Measurements from ENCODE around the gene VKORC1.

The VKORC1 gene

GRCh38 chr16:31087971-31088370 is 6.6 kb downstream of the VKORC1 start:
- DNase-seq (ENCODE audit: extremely low read depth, low read depth): no peak
- TF ChIP-seq, protein P1, sequence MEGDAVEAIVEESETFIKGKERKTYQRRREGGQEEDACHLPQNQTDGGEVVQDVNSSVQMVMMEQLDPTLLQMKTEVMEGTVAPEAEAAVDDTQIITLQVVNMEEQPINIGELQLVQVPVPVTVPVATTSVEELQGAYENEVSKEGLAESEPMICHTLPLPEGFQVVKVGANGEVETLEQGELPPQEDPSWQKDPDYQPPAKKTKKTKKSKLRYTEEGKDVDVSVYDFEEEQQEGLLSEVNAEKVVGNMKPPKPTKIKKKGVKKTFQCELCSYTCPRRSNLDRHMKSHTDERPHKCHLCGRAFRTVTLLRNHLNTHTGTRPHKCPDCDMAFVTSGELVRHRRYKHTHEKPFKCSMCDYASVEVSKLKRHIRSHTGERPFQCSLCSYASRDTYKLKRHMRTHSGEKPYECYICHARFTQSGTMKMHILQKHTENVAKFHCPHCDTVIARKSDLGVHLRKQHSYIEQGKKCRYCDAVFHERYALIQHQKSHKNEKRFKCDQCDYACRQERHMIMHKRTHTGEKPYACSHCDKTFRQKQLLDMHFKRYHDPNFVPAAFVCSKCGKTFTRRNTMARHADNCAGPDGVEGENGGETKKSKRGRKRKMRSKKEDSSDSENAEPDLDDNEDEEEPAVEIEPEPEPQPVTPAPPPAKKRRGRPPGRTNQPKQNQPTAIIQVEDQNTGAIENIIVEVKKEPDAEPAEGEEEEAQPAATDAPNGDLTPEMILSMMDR (IDR thresholded peaks at IDR 0.05; ENCODE audit: low read depth, low read length): no peak

DNA sequence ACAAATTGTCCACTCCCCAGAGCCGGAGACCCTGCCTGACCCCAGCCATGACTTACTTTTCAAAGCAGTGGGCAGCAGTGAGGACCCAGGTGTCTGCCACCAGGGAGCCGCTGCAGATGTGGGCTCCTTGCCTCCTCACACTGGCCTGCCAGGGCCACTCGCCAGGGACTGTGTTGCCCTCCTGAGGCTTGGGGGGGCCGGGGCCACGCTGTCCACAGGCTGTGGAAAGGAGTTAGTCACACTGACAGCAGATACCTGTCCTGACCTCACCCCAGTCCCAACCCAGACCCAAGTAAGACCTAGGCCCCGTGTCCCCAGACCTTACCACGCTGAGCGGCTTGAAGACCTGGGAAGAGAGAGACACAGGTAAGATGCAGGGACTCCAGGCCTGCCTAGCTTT is 7.1 kb downstream of the VKORC1 start:
- DNase-seq (ENCODE audit: extremely low read depth, low read depth): no peak
- TF ChIP-seq, protein P1 (IDR thresholded peaks at IDR 0.05; ENCODE audit: low read depth, low read length): no peak

- no peak for DNase-seq (ENCODE audit: extremely low read depth, low read depth)
- TF ChIP-seq, protein P1 (IDR thresholded peaks at IDR 0.05; ENCODE audit: low read depth, low read length): no peak
Observed at GRCh38 chr16:31086629-31086906, 8.0 kb downstream of the VKORC1 start.

GRCh38 chr16:31085873-31086628 is 8.5 kb downstream of the VKORC1 start:
- TF ChIP-seq, protein P1 (IDR thresholded peaks at IDR 0.05; ENCODE audit: low read depth, low read length): no peak
- no peak for DNase-seq (ENCODE audit: extremely low read depth, low read depth)

GRCh38 chr16:31085411-31085810 is 9.2 kb downstream of the VKORC1 start:
- TF ChIP-seq, protein P1 (IDR thresholded peaks at IDR 0.05; ENCODE audit: low read depth, low read length): no peak
- DNase-seq (ENCODE audit: extremely low read depth, low read depth): no peak

- TF ChIP-seq, protein P1 (IDR thresholded peaks at IDR 0.05; ENCODE audit: low read depth, low read length): no peak
- DNase-seq (ENCODE audit: extremely low read depth, low read depth): no peak
Observed at GRCh38 chr16:31084584-31085302, 9.9 kb downstream of the VKORC1 start.

DNA sequence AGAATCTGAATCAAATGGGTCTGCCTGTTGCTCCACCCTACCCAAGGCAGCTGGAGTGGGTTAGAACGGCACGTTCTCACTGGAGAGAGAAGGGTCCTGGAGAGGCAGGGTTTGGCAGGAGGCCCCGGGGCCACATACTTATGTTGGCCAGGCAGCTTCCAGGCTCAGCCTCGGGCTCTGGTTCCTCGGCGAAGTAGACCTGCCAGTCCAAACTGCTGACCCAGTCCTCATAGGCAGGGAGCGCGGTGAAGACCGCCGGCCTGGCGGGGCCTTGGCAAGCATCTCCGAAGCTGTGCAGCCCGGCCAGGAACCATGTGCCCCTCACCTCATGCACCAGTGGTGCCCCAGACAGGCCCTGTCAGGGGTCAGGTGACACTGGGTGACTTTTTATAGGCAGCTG is 10.6 kb downstream of the VKORC1 start:
- no peak for DNase-seq (ENCODE audit: extremely low read depth, low read depth)
- TF ChIP-seq, protein P1 (IDR thresholded peaks at IDR 0.05; ENCODE audit: low read depth, low read length): no peak
